HCT116 (cell line): ENCODE results near the gene BOD1L1. TPM values are rescaled to one million over a fixed set of nuclear protein-coding genes. Genes with fewer than 3 reads are reported as not detected.

Source experiments
- ATAC-seq: fragments of 200-7000 bp; cut with Tn5 transposase; 2 replicates; pipeline ENCODE4 v1.9.1; 2020; ENCODE audit warnings: mild to moderate bottlenecking, moderate library complexity
- BruUV-seq: library from RNA; stranded (reverse); fragments of 400-500 nt; replicated peaks from 2 replicates; lab custom pipeline; 2021; lab: Mats Ljungman, UMichigan
- CTCF ChIA-PET: fragments of 300-600 bp; sonication (Branson Sonifier 250); formaldehyde crosslinking; loops from one replicate; lab custom pipeline; 2021; ENCODE audit warnings: antibody characterized with exemption; lab: Charles Lee
- POLR2A ChIA-PET: fragments of 300-600, 350-600 bp; sonication (Branson Sonifier 250); formaldehyde crosslinking; loops from one replicate; lab custom pipeline; 2021; ENCODE audit warnings: antibody characterized with exemption; lab: Charles Lee
- RAD21 ChIA-PET, 2 experiments: fragments of 300-600 bp; sonication (Branson Sonifier 250); formaldehyde crosslinking; loops; one replicate each; lab custom pipeline; 2023; ENCODE audit warnings: low total read pairs in 2 of 2; ENCODE audit not compliant: uncharacterized antibody in 2 of 2, unreplicated experiment in 2 of 2, low non-redundant PET in 1 of 2; lab: Charles Lee
- DNase-seq: peaks from one replicate; pipeline ENCODE4 v3.0.0-alpha.2; 2010; ENCODE audit warnings: low read depth, low spot score
- H2AFZ ChIP-seq: fragments of 200-600 bp; shearing (Covaris generic), sonication (generic); 2 replicates; pipeline ENCODE4 v1.6.1; 2017; ENCODE audit warnings: low read depth, mixed run types, mixed read lengths, antibody characterized with exemption, low read length; ENCODE audit not compliant: poor library complexity, severe bottlenecking
- H3K27ac ChIP-seq: 2 replicates; pipeline ENCODE4 v1.5.1; 2012; ENCODE audit warnings: low read depth, low read length
- H3K27me3 ChIP-seq: fragments of 200-600 bp; sonication (generic); 2 replicates; pipeline ENCODE4 v1.6.1; 2016; ENCODE audit warnings: mixed run types, low read length, mixed read lengths; ENCODE audit not compliant: insufficient read depth
- H3K36me3 ChIP-seq, 2 experiments: fragments of 200-500 bp in 1 of 2; fragments of 200-600 bp in 1 of 2; sonication (Bioruptor generic) in 1 of 2; sonication (generic) in 1 of 2; 2 replicates each; pipeline versions ENCODE4 v1.5.1 to v1.6.1; 2014 to 2016; ENCODE audit warnings: low read length in 2 of 2, inconsistent platforms in 1 of 2, mixed read lengths in 1 of 2, mixed run types in 1 of 2; ENCODE audit not compliant: insufficient read depth in 2 of 2, control insufficient read depth in 1 of 2
- H3K4me1 ChIP-seq, 2 experiments: fragments of 200-600 bp in 1 of 2; sonication (generic) in 1 of 2; 2 replicates each; pipeline versions ENCODE4 v1.5.1 to v1.6.1; 2012 to 2017; ENCODE audit warnings: low read length in 2 of 2, inconsistent platforms in 1 of 2, mild to moderate bottlenecking in 1 of 2, mixed read lengths in 1 of 2, mixed run types in 1 of 2, moderate library complexity in 1 of 2; ENCODE audit not compliant: insufficient read depth in 2 of 2, control insufficient read depth in 1 of 2
- H3K4me2 ChIP-seq: fragments of 200-600 bp; sonication (generic); 2 replicates; pipeline ENCODE4 v1.6.1; 2017; ENCODE audit warnings: mixed run types, low read length, mixed read lengths
- H3K4me3 ChIP-seq, 2 experiments: fragments of 200-600 bp in 1 of 2; sonication (generic) in 1 of 2; replicated peaks in 1 of 2; 2 replicates each; pipeline ENCODE4 v1.5.1; 2011 to 2016; ENCODE audit warnings: low read length in 2 of 2, control low read depth in 1 of 2, low read depth in 1 of 2, mild to moderate bottlenecking in 1 of 2, mixed read lengths in 1 of 2, mixed run types in 1 of 2
- H3K79me2 ChIP-seq: fragments of 200-600 bp; sonication (generic); 2 replicates; pipeline ENCODE4 v1.6.1; 2017; ENCODE audit warnings: mild to moderate bottlenecking, mixed run types, low read length, moderate library complexity, mixed read lengths; ENCODE audit not compliant: insufficient read depth
- H3K9ac ChIP-seq: fragments of 200-600 bp; sonication (generic); 2 replicates; pipeline ENCODE4 v1.6.1; 2016; ENCODE audit warnings: low read length, mixed read lengths
- H3K9me2 ChIP-seq: fragments of 200-600 bp; sonication (generic), shearing (Covaris generic); 2 replicates; pipeline ENCODE4 v1.6.1; 2017; ENCODE audit warnings: mixed run types, mild to moderate bottlenecking, moderate library complexity; ENCODE audit not compliant: insufficient read depth
- H3K9me3 ChIP-seq, 2 experiments: fragments of 200-500 bp in 1 of 2; fragments of 200-600 bp in 1 of 2; sonication (Bioruptor generic) in 1 of 2; sonication (generic) in 1 of 2; 2 replicates each; pipeline ENCODE4 v1.6.1; 2014 to 2017; ENCODE audit warnings: low read length in 2 of 2, mixed read lengths in 2 of 2, inconsistent platforms in 1 of 2, low read depth in 1 of 2, mild to moderate bottlenecking in 1 of 2, mixed run types in 1 of 2, moderate library complexity in 1 of 2; ENCODE audit not compliant: control insufficient read depth in 1 of 2, insufficient read depth in 1 of 2
- H4K20me1 ChIP-seq: fragments of 200-600 bp; sonication (generic), shearing (Covaris generic); 2 replicates; pipeline ENCODE4 v1.6.1; 2017; ENCODE audit warnings: mixed run types, mild to moderate bottlenecking, moderate library complexity; ENCODE audit not compliant: insufficient read depth
- EZH2 ChIP-seq: fragments of 200-600 bp; sonication (generic); IDR thresholded peaks from 2 replicates; pipeline ENCODE4 v1.6.1; 2017; ENCODE audit warnings: antibody characterized with exemption, mixed run types
- EZH2phosphoT487 ChIP-seq: fragments of 200-600 bp; IDR thresholded peaks from 2 replicates; pipeline ENCODE4 v1.6.1; 2018; ENCODE audit warnings: antibody characterized with exemption, borderline replicate concordance
- FOSL1 ChIP-seq: IDR thresholded peaks from 2 replicates; pipeline ENCODE4 v1.6.1; 2012; ENCODE audit warnings: low read depth
- POLR2A ChIP-seq: IDR thresholded peaks from 2 replicates; pipeline ENCODE4 v1.7.0; 2011; ENCODE audit warnings: borderline replicate concordance; ENCODE audit not compliant: insufficient read depth, insufficient read length; ENCODE audit errors: extremely low read depth
- RAD21 ChIP-seq: IDR thresholded peaks from 2 replicates; pipeline ENCODE4 v1.6.1; 2012; ENCODE audit warnings: low read depth, mild to moderate bottlenecking
- REST ChIP-seq: IDR thresholded peaks from 2 replicates; pipeline ENCODE4 v1.6.1; 2012; ENCODE audit warnings: low read depth
- SIN3A ChIP-seq: IDR thresholded peaks from 2 replicates; pipeline ENCODE4 v1.6.1; 2012; ENCODE audit warnings: low read depth
- SP1 ChIP-seq: IDR thresholded peaks from 2 replicates; pipeline ENCODE4 v1.6.1; 2012; ENCODE audit warnings: low read depth
- SRF ChIP-seq: IDR thresholded peaks from 2 replicates; pipeline ENCODE4 v1.6.1; 2012; ENCODE audit warnings: low read depth
- ZBTB33 ChIP-seq: IDR thresholded peaks from 2 replicates; pipeline ENCODE4 v1.6.1; 2011; ENCODE audit warnings: mild to moderate bottlenecking, low read length, moderate library complexity; ENCODE audit not compliant: insufficient replicate concordance; ENCODE audit errors: extremely low read depth
- ZFX ChIP-seq: fragments of 450-650 bp; IDR thresholded peaks from 2 replicates; pipeline ENCODE4 v1.6.1; 2017
- ZNF274 ChIP-seq: fragments of 200-500 bp; sonication (Bioruptor generic); IDR thresholded peaks from 2 replicates; pipeline ENCODE4 v1.6.1; 2014; ENCODE audit warnings: mild to moderate bottlenecking, low read depth, low read length, inconsistent platforms
- intact Hi-C: fragments of 100-400 bp; cut with micrococcal nuclease; formaldehyde crosslinking; loops from 2 replicates; pipeline ENCODE4 v1.10.0; 2022
- total RNA-seq: library from RNA; stranded (reverse); gene quantifications from one replicate; pipeline ENCODE4 v1.2.1, GENCODE V29; 2021; ENCODE audit not compliant: unreplicated experiment
- TF ChIP-seq, protein P1 (sequence below): IDR thresholded peaks from 2 replicates; pipeline ENCODE4 v1.6.1; 2012

Gene BOD1L1
- total RNA-seq, 1 experiment from 2014 or later, result 22.4 TPM

DNA sequence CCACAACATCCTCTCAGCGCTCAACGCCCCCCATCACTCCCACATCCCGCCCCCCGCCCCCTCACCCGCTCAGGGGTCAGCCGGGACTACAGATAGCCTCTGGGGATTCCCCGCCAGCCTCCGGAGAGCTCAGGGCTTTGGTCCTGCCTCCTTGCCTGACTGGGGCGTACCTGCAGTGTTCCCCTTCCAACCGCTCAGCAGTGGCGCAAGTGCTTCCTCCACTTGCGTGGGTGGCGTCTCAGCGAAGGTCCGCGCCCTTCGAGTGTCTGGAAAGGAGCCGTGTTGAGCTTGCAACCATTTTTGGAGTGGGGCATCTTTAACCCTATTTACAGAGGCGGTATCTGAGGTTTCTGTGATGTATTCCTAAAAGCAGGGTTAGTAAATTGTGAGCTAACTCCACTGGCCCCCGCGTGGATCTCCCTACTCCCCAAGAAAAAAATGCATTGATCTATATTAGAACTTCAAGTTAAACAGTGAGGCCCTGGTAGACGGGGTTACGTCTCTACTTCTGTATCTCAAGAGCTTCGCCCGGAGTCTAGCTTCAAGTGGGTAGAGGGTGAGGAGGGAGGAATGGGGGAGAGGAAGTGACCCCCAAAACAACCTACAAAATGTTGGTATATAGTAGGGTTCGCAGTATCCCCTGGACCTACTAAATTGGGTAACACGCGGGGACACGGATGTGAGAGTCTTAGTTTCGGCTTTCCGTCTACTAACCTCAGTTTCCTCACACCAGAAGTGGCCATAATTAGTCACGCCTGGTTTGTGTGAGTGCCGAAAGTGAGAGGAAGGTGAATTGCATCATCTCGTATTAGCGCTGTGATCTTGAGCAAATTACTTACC, 99.3 kb downstream of the BOD1L1 start:
- no peak overlapping the region for H3K9ac ChIP-seq
- H3K36me3 ChIP-seq, result no peaks in the 10 kb centered on the region
- no peak overlapping the region for H2AFZ ChIP-seq
- CTCF ChIA-PET, result no interaction called here
- no peaks in the 10 kb centered on the region for H3K4me1 ChIP-seq
- BruUV-seq, result no TSS peak
- H3K27ac ChIP-seq, result no peak overlapping the region
- no peaks in the 10 kb centered on the region for H4K20me1 ChIP-seq
- POLR2A ChIA-PET, result no interaction called here
- no peak for DNase-seq
- H3K4me3 ChIP-seq, result no peak overlapping the region
- no peaks in the 10 kb centered on the region for H3K79me2 ChIP-seq
- no peaks in the 10 kb centered on the region for H3K9me2 ChIP-seq
- no peak overlapping the region for H3K4me2 ChIP-seq
- TF ChIP-seq SRF, result no peak
- TF ChIP-seq REST, result no peak
- TF ChIP-seq, protein P1, sequence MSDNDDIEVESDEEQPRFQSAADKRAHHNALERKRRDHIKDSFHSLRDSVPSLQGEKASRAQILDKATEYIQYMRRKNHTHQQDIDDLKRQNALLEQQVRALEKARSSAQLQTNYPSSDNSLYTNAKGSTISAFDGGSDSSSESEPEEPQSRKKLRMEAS, result no peak
- no peak for TF ChIP-seq SP1
- no peak for TF ChIP-seq ZBTB33
- TF ChIP-seq ZNF274, result no peak
- TF ChIP-seq POLR2A, result no peak
- TF ChIP-seq SIN3A, result no peak
- no peak for TF ChIP-seq RAD21
- TF ChIP-seq EZH2, result no peak
- no peak for TF ChIP-seq EZH2phosphoT487
- TF ChIP-seq ZFX, result no peak
- TF ChIP-seq FOSL1, result no peak
- TF ChIP-seq, all 23 proteins: peak for 0
- intact Hi-C loops, result no loop called here
- RAD21 ChIA-PET, result no interaction called here
- ATAC-seq, result no peak
- no peaks in the 10 kb centered on the region for H3K9me3 ChIP-seq
- H3K27me3 ChIP-seq, result no peaks in the 10 kb centered on the region
